ENCODE measurements around the gene ARHGAP21. TPM values are rescaled to one million over a fixed set of nuclear protein-coding genes. Genes with fewer than 3 reads are reported as not detected.

The ARHGAP21 gene
- total RNA-seq, 1 donor from 2014 or later, result 79.2 TPM

DNA sequence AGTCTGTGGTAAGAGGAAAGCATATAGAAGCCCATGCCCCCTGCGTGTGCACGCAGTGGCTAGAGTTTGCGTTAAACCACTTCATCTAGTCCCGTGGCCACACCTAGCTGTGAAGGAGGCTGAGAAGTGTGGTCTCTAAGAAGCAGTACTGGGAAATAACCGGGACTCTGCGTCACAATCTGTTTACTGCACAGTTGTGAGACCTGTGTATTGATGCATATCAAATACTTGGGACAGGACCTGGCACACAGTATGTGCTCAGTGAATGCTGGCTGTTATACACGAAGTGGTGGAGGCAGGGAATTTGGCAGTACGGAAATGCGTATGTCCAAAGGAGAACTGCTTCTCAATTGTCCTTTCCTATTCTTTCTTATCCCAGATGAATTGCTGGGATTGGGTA lies 149.5 kb downstream of the ARHGAP21 start:
- DNase-seq, result no peak

GRCh38 chr10:24571870-24572450 lies 151.7 kb downstream of the ARHGAP21 start:
- DNase-seq, result no peak

GRCh38 chr10:24570658-24571426 lies 152.8 kb downstream of the ARHGAP21 start:
- DNase-seq, result no peak

DNA sequence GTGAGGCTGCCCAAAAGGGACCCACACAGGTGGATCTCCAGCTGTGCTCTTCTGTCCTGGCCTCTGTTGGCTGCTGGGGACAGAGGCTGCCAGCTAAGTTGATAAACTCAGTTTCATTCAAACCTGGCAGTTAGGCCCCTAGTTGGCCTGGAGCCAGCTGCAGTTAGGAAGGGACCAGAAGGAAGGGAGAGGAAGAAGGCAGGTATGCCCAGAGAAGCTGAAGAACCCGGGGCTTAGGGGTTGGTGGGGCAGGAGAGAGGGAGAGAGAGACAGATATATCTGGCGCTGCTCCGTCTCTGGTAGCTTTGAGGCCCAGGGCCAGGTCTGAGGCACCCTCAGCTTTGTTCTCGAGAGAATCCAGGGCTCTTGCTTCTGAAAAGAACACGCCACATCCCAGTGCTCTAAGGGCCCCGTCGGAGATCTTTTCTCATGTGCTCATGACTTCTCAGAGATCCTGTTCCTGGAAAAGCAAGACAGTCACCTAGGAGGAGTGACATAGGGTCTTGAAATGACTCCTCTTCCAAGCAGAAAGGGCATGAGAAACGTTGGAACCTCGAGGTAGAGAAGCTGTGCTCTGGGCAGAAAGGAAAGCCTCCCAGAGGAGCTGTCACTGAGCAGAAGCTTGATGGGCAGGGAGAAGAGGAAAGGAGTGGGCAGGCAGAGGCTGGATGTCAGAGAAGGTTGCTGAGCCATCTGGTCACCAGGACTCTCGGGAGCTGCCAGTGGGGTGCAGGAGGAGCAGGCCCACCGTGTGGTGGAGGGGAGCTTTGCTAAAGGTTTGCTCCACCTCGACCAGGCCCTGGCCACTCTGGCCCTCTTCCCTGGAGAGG lies 153.6 kb downstream of the ARHGAP21 start:
- no peak for DNase-seq

DNA sequence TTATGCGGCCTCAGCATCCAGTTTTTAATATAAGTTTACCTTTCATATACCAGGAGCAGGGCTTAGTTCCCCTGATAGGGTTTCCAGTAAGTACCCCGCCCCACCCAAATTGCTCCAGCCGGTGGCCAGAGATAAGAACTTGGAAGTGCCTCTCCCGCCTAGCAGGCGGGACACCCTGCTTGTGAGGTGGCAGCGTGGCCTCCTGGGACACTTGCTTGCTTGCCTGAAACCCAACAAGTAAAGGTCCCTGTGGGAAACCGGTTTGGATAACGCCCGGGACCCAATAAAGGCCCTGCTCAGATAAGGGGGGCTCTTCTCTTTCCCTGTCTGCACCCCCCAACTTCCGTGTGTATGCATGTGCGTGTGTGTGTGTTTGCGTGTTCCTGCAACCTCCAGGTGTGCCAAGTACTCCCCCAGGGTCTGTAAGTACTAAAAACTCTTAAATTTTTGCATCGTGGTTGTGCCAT lies 154.3 kb downstream of the ARHGAP21 start:
- no peak for DNase-seq

DNA sequence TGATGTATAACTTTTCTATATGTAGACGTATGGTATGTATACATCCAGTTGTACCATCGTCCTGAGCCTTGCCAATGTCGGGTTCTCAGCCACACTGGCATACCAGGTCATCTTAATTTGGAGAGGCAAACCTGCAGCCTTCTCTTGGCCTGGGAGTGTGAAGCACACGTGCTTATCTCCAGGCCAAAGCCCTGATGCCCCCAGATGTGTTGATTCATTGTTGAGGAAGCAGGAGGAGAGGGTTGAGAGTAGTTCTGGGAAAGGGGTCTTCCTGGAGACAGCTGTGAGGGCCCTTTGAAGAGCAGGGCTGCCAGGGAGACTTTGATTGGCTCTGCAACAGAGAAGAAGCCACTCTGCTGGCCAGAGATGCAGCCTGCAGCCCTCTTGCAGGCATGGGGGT lies 155.6 kb downstream of the ARHGAP21 start:
- no peak for DNase-seq

- DNase-seq, result no peak
Measured at GRCh38 chr10:24561453-24561852, 162.2 kb downstream of the ARHGAP21 start.

DNA sequence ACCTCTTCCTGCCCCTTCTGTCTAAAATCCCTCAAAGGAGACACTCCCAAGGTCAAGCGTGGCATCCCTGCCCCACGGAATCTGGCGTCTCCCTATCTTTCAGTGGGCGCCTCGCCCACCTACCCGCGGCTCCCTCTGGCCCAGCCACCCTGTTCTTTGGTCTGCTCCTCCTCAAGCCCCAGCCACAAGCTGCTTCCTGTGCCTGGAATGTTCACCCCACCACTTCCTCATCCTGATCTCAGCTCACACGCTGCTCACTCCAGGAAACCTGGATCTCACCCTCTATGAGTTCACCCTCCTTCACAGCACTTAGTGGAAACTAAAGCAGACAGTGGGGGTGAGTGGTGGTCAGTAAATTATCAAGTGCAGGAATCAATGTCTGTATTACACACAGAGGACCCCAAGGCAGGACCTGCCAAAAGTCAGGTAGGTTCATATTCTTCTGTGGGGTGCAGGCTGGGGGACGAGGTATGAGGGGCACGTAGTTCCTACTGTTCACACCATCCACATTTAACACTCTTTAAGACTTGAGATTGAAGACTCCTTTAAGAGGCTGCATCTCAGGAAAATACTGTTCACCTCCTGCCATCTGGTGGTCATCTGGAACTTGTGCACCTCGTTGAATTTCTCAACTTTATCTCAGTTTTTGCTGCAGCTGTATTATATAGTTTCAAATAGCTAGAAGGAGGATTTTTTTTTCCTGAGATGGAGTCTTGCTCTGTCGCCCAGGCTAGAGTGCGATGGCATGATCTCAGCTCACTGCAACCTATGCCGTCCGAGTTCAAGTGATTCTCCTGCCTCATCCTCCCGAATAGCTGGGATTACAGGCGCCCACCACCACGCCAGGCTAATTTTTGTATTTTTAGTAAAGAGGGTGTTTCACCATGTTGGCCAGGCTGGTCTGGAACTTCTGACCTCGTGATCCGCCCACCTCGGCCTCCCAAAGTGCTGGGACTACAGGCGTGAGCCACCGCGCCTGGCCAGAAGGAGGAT lies 166.6 kb downstream of the ARHGAP21 start:
- peak; percentile 65 for DNase-seq

GRCh38 chr10:24556126-24556749 lies 167.4 kb downstream of the ARHGAP21 start:
- DNase-seq, result no peak

GRCh38 chr10:24554036-24554435 lies 169.7 kb downstream of the ARHGAP21 start:
- no peak for DNase-seq

GRCh38 chr10:24553051-24553612 lies 170.6 kb downstream of the ARHGAP21 start:
- no peak for DNase-seq

DNA sequence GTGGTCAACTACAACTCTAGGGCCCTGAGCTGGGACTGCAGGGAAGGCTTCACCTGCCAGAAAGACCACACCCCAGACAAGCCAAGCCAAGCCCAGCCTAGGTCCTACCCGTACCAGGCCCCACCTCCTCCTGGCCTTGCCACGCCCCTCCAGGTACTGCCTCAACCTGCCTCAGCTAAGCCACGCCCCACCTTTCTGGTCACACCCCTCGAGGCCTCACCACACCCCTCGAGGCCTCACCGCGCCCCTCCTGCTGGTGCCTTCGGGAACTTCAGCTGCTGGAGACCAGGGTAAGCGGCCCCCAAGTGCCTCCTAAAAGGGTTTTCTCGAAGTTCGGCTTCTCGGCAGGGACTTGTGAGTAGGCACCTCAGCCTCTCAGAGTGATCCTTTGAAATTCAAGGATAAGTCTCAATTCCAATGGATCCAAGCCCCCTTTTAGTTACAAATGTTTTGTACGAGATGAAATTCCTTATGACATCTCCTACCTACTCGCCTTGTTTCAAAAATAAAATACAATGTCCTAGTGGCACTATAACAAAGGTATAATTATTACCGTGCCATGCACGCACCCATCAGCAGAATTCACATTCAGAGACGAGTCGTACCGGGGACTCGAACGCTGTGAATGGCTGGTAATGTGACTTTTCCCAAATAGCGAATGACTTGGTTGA lies 171.2 kb downstream of the ARHGAP21 start:
- DNase-seq, result no peak

- no peak for DNase-seq
Measured at GRCh38 chr10:24551161-24551560, 172.5 kb downstream of the ARHGAP21 start.

- DNase-seq, result no peak
Measured at GRCh38 chr10:24550680-24551079, 173.0 kb downstream of the ARHGAP21 start.

DNA sequence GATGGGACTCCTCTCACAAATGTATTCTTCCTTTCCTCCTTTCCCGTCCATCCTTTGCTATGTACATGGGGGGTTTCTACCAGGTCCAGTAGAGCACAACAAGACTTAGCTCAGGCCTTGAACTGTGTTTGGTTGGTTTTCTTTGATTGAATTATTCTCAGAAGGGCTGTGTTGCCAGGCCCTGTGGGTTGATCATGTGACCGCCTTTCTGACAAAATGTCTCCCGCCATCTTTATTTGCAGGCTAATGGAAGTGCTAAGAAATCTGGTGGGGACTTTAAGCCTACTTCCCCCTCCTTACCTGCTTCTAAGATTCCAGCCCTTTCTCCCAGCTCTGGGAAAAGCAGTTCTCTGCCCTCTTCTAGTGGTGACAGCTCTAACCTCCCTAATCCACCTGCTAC lies 178.1 kb downstream of the ARHGAP21 start:
- DNase-seq, result no peak

GRCh38 chr10:24544776-24545175 lies 178.9 kb downstream of the ARHGAP21 start:
- DNase-seq, result no peak

GRCh38 chr10:24542314-24543270 lies 181.1 kb downstream of the ARHGAP21 start:
- no peak for DNase-seq

- no peak for DNase-seq
Measured at GRCh38 chr10:24541239-24541753, 182.4 kb downstream of the ARHGAP21 start.

GRCh38 chr10:24536636-24537035 lies 187.1 kb downstream of the ARHGAP21 start:
- DNase-seq, result no peak
